Omental fat pad (tissue), 4 donors: Measurements from ENCODE around the gene ATP8B4. TPM values are rescaled to one million over a fixed set of nuclear protein-coding genes. Genes with fewer than 3 reads are reported as not detected.
"Not testable (repeated sequence)": the region's sequence is repeated elsewhere in the genome, so short reads cannot be mapped to it uniquely, and the experiment has no call there.

Experiments used
- ATAC-seq: fragments of 150-250 bp; one replicate; pipeline ENCODE4 v1.9.1; 2016; ENCODE audit warnings: mild to moderate bottlenecking, moderate library complexity; ENCODE audit not compliant: low FRiP score
- DNase-seq: peaks from one replicate; pipeline ENCODE4 v3.0.0-alpha.2; 2019; ENCODE audit warnings: low spot score
- CTCF ChIP-seq, 3 donors: fragments of 450-650 bp; IDR thresholded peaks; one replicate each; pipeline ENCODE4 v1.5.1; 2016 to 2017; ENCODE audit warnings: antibody characterized with exemption in 3 of 3, mild to moderate bottlenecking in 3 of 3, moderate library complexity in 2 of 3
- total RNA-seq, 4 donors: library from RNA; depleted of rRNA; stranded (reverse); fragments of >200 nt; gene quantifications; one replicate each; pipeline ENCODE4 v1.1.0, GENCODE V29; 2016

The ATP8B4 gene
- total RNA-seq, 4 donors from 2014 or later = 12.1 to 32.3 (median 16.5) TPM

- no peak for TF ChIP-seq CTCF (IDR thresholded peaks at IDR 0.05)
- no peak for DNase-seq
- no peak for ATAC-seq
Observed at GRCh38 chr15:50163719-50164410, 44.8 kb upstream of the ATP8B4 start.

GRCh38 chr15:50162969-50163718, 44.1 kb upstream of the ATP8B4 start:
- no peak for TF ChIP-seq CTCF (IDR thresholded peaks at IDR 0.05)
- ATAC-seq (no peak), DNase-seq (no peak)

GRCh38 chr15:50158236-50158635, 39.2 kb upstream of the ATP8B4 start:
- DNase-seq, ATAC-seq: not testable (repeated sequence)

- ATAC-seq (no peak), DNase-seq (no peak)
- no peak for TF ChIP-seq CTCF (IDR thresholded peaks at IDR 0.05)
Observed at GRCh38 chr15:50151476-50151875, 32.4 kb upstream of the ATP8B4 start.

GRCh38 chr15:50150851-50151250, 31.8 kb upstream of the ATP8B4 start:
- DNase-seq (no peak), ATAC-seq (no peak)
- TF ChIP-seq CTCF (IDR thresholded peaks at IDR 0.05) = no peak

- DNase-seq = no peak
- TF ChIP-seq CTCF (IDR thresholded peaks at IDR 0.05) = no peak
- no peak for ATAC-seq
Observed at GRCh38 chr15:50150349-50150748, 31.3 kb upstream of the ATP8B4 start.

- ATAC-seq (no peak), DNase-seq (no peak)
- no peak for TF ChIP-seq CTCF (IDR thresholded peaks at IDR 0.05)
Observed at GRCh38 chr15:50149090-50149489, 30.1 kb upstream of the ATP8B4 start.
